ENCODE data around the gene PCDHGA3. TPM values are rescaled to one million over a fixed set of nuclear protein-coding genes. Genes with fewer than 3 reads are reported as not detected.

Gene PCDHGA3
- polyA plus RNA-seq, 1 donor from 2014 or later: 0.26 TPM

- H3K9me3 ChIP-seq (ENCODE audit: low read length): peaks cover 37% of the 10 kb centered on the region
- no peaks in the 10 kb centered on the region for H4K20me1 ChIP-seq (ENCODE audit: insufficient read depth)
- TF ChIP-seq REST (IDR thresholded peaks at IDR 0.05; ENCODE audit: borderline replicate concordance) (no peak), MXI1 (conservative IDR thresholded peaks at IDR 0.05; ENCODE audit: poor library complexity, severe bottlenecking) (no peak), EZH2 (IDR thresholded peaks at IDR 0.05; ENCODE audit: borderline replicate concordance, insufficient read depth, low read length, poor library complexity, severe bottlenecking) (no peak), POLR2AphosphoS5 (IDR thresholded peaks at IDR 0.05) (no peak), CTCF (IDR thresholded peaks at IDR 0.05; ENCODE audit: poor library complexity, severe bottlenecking) (no peak), TAF1 (IDR thresholded peaks at IDR 0.05; ENCODE audit: low read depth) (no peak), RAD21 (conservative IDR thresholded peaks at IDR 0.05) (no peak), SMC3 (conservative IDR thresholded peaks at IDR 0.05; ENCODE audit: poor library complexity) (no peak), EP300 (conservative IDR thresholded peaks at IDR 0.05; ENCODE audit: poor library complexity, severe bottlenecking) (no peak)
- H3F3A ChIP-seq (ENCODE audit: insufficient read depth, low read length, poor library complexity, severe bottlenecking): no peaks in the 10 kb centered on the region
- no peak overlapping the region for H3K27ac ChIP-seq (ENCODE audit: low read length)
- no peaks in the 10 kb centered on the region for H3K36me3 ChIP-seq (ENCODE audit: insufficient read depth, low read length)
- no peak overlapping the region for H3K9ac ChIP-seq (ENCODE audit: low read length)
- H3K4me3 ChIP-seq (ENCODE audit: low read length): no peak overlapping the region
- H3K79me2 ChIP-seq (replicated peaks; ENCODE audit: insufficient read depth, low read length): no peaks in the 10 kb centered on the region
- no peaks in the 10 kb centered on the region for H3K27me3 ChIP-seq (ENCODE audit: insufficient read depth, low read depth, low read length)
- no peaks in the 10 kb centered on the region for H3K9me2 ChIP-seq (ENCODE audit: insufficient read depth, low read length)
- no peak overlapping the region for H3K4me2 ChIP-seq (ENCODE audit: low read length)
- no peak overlapping the region for H2AFZ ChIP-seq (ENCODE audit: low read depth, low read length)
Measured at GRCh38 chr5:141355641-141356040, 12.0 kb downstream of the PCDHGA3 start.

GRCh38 chr5:141356133-141356532 lies 12.5 kb downstream of the PCDHGA3 start:
- H3K27me3 ChIP-seq (ENCODE audit: insufficient read depth, low read depth, low read length): no peaks in the 10 kb centered on the region
- no peaks in the 10 kb centered on the region for H3F3A ChIP-seq (ENCODE audit: insufficient read depth, low read length, poor library complexity, severe bottlenecking)
- H3K4me2 ChIP-seq (ENCODE audit: low read length): no peak overlapping the region
- no peaks in the 10 kb centered on the region for H3K79me2 ChIP-seq (replicated peaks; ENCODE audit: insufficient read depth, low read length)
- H3K27ac ChIP-seq (ENCODE audit: low read length): no peak overlapping the region
- TF ChIP-seq EP300 (conservative IDR thresholded peaks at IDR 0.05; ENCODE audit: poor library complexity, severe bottlenecking) (no peak), MXI1 (conservative IDR thresholded peaks at IDR 0.05; ENCODE audit: poor library complexity, severe bottlenecking) (no peak), POLR2AphosphoS5 (IDR thresholded peaks at IDR 0.05) (no peak), EZH2 (IDR thresholded peaks at IDR 0.05; ENCODE audit: borderline replicate concordance, insufficient read depth, low read length, poor library complexity, severe bottlenecking) (no peak), RAD21 (conservative IDR thresholded peaks at IDR 0.05) (no peak), TAF1 (IDR thresholded peaks at IDR 0.05; ENCODE audit: low read depth) (no peak), REST (IDR thresholded peaks at IDR 0.05; ENCODE audit: borderline replicate concordance) (no peak), CTCF (IDR thresholded peaks at IDR 0.05; ENCODE audit: poor library complexity, severe bottlenecking) (no peak), SMC3 (conservative IDR thresholded peaks at IDR 0.05; ENCODE audit: poor library complexity) (no peak)
- H3K9ac ChIP-seq (ENCODE audit: low read length): no peak overlapping the region
- H3K36me3 ChIP-seq (ENCODE audit: insufficient read depth, low read length): no peaks in the 10 kb centered on the region
- peaks cover 37% of the 10 kb centered on the region for H3K9me3 ChIP-seq (ENCODE audit: low read length)
- H2AFZ ChIP-seq (ENCODE audit: low read depth, low read length): no peak overlapping the region
- H3K9me2 ChIP-seq (ENCODE audit: insufficient read depth, low read length): no peaks in the 10 kb centered on the region
- H3K4me3 ChIP-seq (ENCODE audit: low read length): no peak overlapping the region
- no peaks in the 10 kb centered on the region for H4K20me1 ChIP-seq (ENCODE audit: insufficient read depth)
